Measurements from ENCODE around the gene GABBR2. TPM values are rescaled to one million over a fixed set of nuclear protein-coding genes. Genes with fewer than 3 reads are reported as not detected.
"Not testable (repeated sequence)": the region's sequence is repeated elsewhere in the genome, so short reads cannot be mapped to it uniquely, and the experiment has no call there.

The GABBR2 gene
- total and polyA plus RNA-seq, 2 donors (not counting 1 experiment from before 2014, with no cell fraction given), result 0.03 TPM; not detected in 1

DNA sequence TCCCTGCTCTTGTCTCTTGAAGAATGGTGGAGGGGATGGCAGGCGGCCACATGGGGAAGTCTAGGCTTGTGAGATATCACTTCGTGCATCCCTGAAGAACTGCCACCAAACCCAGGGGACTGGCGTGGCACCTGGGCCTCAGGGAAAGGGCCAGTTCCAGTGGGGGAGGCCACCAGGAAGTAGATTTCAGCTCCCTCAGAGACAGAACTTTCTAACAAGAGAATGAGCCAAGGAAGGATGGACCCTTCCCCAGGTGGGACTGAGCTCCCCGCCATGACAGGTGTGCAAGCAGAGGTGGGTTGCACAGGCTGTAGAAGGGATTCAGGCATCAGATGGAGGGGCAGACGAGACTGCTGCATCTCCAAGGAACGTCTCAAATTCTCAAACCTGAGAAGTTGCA lies 193.9 kb downstream of the GABBR2 start:
- no peaks in the 10 kb centered on the region for H3K9me3 ChIP-seq (ENCODE audit: control extremely low read depth in 1 of 3, control insufficient read depth in 2 of 3, insufficient read depth in 1 of 3, low read length in 2 of 3)
- ChIA-PET POLR2A (no interaction called here), CTCF (no interaction called here)
- TF ChIP-seq, protein P1, sequence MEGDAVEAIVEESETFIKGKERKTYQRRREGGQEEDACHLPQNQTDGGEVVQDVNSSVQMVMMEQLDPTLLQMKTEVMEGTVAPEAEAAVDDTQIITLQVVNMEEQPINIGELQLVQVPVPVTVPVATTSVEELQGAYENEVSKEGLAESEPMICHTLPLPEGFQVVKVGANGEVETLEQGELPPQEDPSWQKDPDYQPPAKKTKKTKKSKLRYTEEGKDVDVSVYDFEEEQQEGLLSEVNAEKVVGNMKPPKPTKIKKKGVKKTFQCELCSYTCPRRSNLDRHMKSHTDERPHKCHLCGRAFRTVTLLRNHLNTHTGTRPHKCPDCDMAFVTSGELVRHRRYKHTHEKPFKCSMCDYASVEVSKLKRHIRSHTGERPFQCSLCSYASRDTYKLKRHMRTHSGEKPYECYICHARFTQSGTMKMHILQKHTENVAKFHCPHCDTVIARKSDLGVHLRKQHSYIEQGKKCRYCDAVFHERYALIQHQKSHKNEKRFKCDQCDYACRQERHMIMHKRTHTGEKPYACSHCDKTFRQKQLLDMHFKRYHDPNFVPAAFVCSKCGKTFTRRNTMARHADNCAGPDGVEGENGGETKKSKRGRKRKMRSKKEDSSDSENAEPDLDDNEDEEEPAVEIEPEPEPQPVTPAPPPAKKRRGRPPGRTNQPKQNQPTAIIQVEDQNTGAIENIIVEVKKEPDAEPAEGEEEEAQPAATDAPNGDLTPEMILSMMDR (IDR thresholded peaks at IDR 0.05), result no peak
- TF ChIP-seq EZH2 (IDR thresholded peaks at IDR 0.05; ENCODE audit: borderline replicate concordance, insufficient read depth, low read depth, low read length, poor library complexity, severe bottlenecking), result no peak
- no peak overlapping the region for H3K27ac ChIP-seq (ENCODE audit: low read length in 2 of 2)
- ATAC-seq (ENCODE audit: low read depth) (no peak), DNase-seq (no peak)
- no peak overlapping the region for H3K9ac ChIP-seq (ENCODE audit: low read length)
- Mint-ChIP-seq H3K4me3 (no peak overlapping the region), H3K27ac (no peak overlapping the region), H3K4me1 (no peaks in the 10 kb centered on the region), H3K9me3 (ENCODE audit: insufficient read depth) (no peaks in the 10 kb centered on the region), H3K27me3 (peaks cover 8% of the 10 kb centered on the region)
- no peaks in the 10 kb centered on the region for H4K20me1 ChIP-seq (ENCODE audit: control insufficient read depth, insufficient read depth, low read length, poor library complexity, severe bottlenecking)
- H3K4me3 ChIP-seq (ENCODE audit: control extremely low read depth in 1 of 5, extremely low read depth in 1 of 5, insufficient read depth in 1 of 5, low read depth in 2 of 5, low read length in 4 of 5), result no peak overlapping the region
- H3K4me2 ChIP-seq (replicated peaks; ENCODE audit: low read depth, low read length, poor library complexity, severe bottlenecking), result no peak overlapping the region
- no peaks in the 10 kb centered on the region for H3K79me2 ChIP-seq (ENCODE audit: control insufficient read depth, insufficient read depth, low read length)
- no peak overlapping the region for H2AFZ ChIP-seq (ENCODE audit: insufficient read depth, low read depth, low read length, poor library complexity, severe bottlenecking)
- no peaks in the 10 kb centered on the region for H3K36me3 ChIP-seq (replicated peaks in 1 of 2; ENCODE audit: control extremely low read depth in 1 of 2, control insufficient read depth in 1 of 2, extremely low read depth in 1 of 2, insufficient read depth in 2 of 2, low read length in 1 of 2)
- intact Hi-C loops (cut with micrococcal nuclease), result no loop called here
- 82% methylated on average over 5 of the region's 6 CpGs for WGBS (ENCODE audit: insufficient coverage)
- no peaks in the 10 kb centered on the region for H3K27me3 ChIP-seq (replicated peaks in 1 of 4; ENCODE audit: control extremely low read depth in 1 of 4, control insufficient read depth in 3 of 4, insufficient read depth in 4 of 4, low read length in 3 of 4)
- H3K4me1 ChIP-seq (ENCODE audit: control insufficient read depth in 2 of 2, insufficient read depth in 2 of 2, low read length in 2 of 2), result no peaks in the 10 kb centered on the region

DNA sequence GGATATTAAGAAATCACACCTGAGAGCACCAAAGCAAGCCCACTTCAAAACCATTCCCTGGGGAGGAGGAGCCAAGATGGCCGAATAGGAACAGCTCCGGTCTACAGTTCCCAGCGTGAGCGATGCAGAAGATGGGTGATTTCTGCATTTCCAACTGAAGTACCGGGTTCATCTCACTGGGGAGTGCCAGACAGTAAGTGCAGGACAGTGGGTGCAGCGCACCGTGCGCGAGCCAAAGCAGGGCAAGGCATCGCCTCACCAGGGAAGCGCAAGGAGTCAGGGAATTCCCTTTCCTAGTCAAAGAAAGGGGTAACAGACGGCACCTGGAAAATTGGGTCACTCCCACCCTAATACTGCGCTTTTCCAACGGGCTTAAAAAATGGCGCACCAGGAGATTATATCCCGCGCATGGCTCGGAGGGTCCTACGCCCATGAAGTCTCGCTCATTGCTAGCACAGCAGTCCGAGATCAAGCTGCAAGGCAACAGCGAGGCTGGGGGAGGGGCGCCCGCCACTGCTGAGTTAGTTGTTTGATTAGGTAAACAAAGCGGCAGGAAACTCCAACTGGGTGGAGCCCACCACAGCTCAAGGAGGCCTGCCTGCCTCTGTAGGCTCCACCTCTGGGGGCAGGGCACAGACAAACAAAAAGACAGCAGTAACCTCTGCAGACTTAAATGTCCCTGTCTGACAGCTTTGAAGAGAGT lies 200.4 kb downstream of the GABBR2 start:
- POLR2A ChIA-PET, result not testable (repeated sequence)
- 94% methylated on average over 11 of the region's 25 CpGs for WGBS (ENCODE audit: insufficient coverage)

More for the DNA sequence above, 200.4 kb downstream of the GABBR2 start:
- H3K9me3 ChIP-seq (ENCODE audit: control extremely low read depth in 1 of 3, control insufficient read depth in 2 of 3, insufficient read depth in 1 of 3, low read length in 2 of 3); DNase-seq; ATAC-seq (ENCODE audit: low read depth); H3K79me2 ChIP-seq (ENCODE audit: control insufficient read depth, insufficient read depth, low read length); H3K36me3 ChIP-seq (replicated peaks in 1 of 2; ENCODE audit: control extremely low read depth in 1 of 2, control insufficient read depth in 1 of 2, extremely low read depth in 1 of 2, insufficient read depth in 2 of 2, low read length in 1 of 2); H2AFZ ChIP-seq (ENCODE audit: insufficient read depth, low read depth, low read length, poor library complexity, severe bottlenecking); CTCF ChIA-PET; H3K4me1 ChIP-seq (ENCODE audit: control insufficient read depth in 2 of 2, insufficient read depth in 2 of 2, low read length in 2 of 2); intact Hi-C loops (cut with micrococcal nuclease); H3K4me3 ChIP-seq (ENCODE audit: control extremely low read depth in 1 of 5, extremely low read depth in 1 of 5, insufficient read depth in 1 of 5, low read depth in 2 of 5, low read length in 4 of 5); H3K9ac ChIP-seq (ENCODE audit: low read length); H3K27me3 ChIP-seq (replicated peaks in 1 of 4; ENCODE audit: control extremely low read depth in 1 of 4, control insufficient read depth in 3 of 4, insufficient read depth in 4 of 4, low read length in 3 of 4); H3K4me1 Mint-ChIP-seq; H3K27ac Mint-ChIP-seq; H3K4me3 Mint-ChIP-seq; H3K27ac ChIP-seq (ENCODE audit: low read length in 2 of 2); H3K27me3 Mint-ChIP-seq; H3K9me3 Mint-ChIP-seq (ENCODE audit: insufficient read depth); H3K4me2 ChIP-seq (replicated peaks; ENCODE audit: low read depth, low read length, poor library complexity, severe bottlenecking); H4K20me1 ChIP-seq (ENCODE audit: control insufficient read depth, insufficient read depth, low read length, poor library complexity, severe bottlenecking): not testable (repeated sequence)

Data from B cell (primary cell).